PC-3 (cell line): Measurements from ENCODE around the gene AGPAT3. TPM values are rescaled to one million over a fixed set of nuclear protein-coding genes. Genes with fewer than 3 reads are reported as not detected.

Experiments
- ATAC-seq: fragments of 200-7000 bp; cut with Tn5 transposase; 2 replicates; pipeline ENCODE4 v1.9.1; 2020; ENCODE audit warnings: mild to moderate bottlenecking, moderate library complexity
- BruUV-seq: library from RNA; stranded (reverse); fragments of 400-500 nt; replicated peaks from 2 replicates; lab custom pipeline; 2021; lab: Mats Ljungman, UMichigan
- CTCF ChIA-PET: fragments of 300-600 bp; sonication (Branson Sonifier 250); formaldehyde crosslinking; loops from one replicate; lab custom pipeline; 2022; ENCODE audit warnings: antibody characterized with exemption; lab: Charles Lee
- POLR2A ChIA-PET: fragments of 300-600 bp; sonication (Branson Sonifier 250); formaldehyde crosslinking; loops from one replicate; lab custom pipeline; 2022; ENCODE audit warnings: antibody characterized with exemption; ENCODE audit not compliant: unreplicated experiment; lab: Charles Lee
- DNase-seq: peaks from one replicate; pipeline ENCODE4 v3.0.0-alpha.2; 2015
- H2AFZ ChIP-seq: fragments of 300-600 bp; sonication (generic); 2 replicates; pipeline ENCODE4 v1.6.0; 2016; ENCODE audit warnings: antibody characterized with exemption, low read length
- H3F3A ChIP-seq: fragments of 300-600 bp; sonication (generic); one replicate; pipeline ENCODE4 v1.6.0; 2017; ENCODE audit warnings: antibody characterized with exemption, low read length, control low read depth, mild to moderate bottlenecking; ENCODE audit not compliant: unreplicated experiment
- H3K27ac ChIP-seq: fragments of 300-600 bp; sonication (generic); 2 replicates; pipeline ENCODE4 v1.5.1; 2016; ENCODE audit warnings: mild to moderate bottlenecking, low read length
- H3K27me3 ChIP-seq: fragments of 300-600 bp; sonication (generic); 2 replicates; pipeline ENCODE4 v1.6.1; 2016; ENCODE audit warnings: low read length, mixed read lengths
- H3K36me3 ChIP-seq: fragments of 300-600 bp; sonication (generic); 2 replicates; pipeline ENCODE4 v1.6.1; 2016; ENCODE audit warnings: low read depth, mixed run types, low read length, mixed read lengths
- H3K4me1 ChIP-seq: fragments of 300-600 bp; sonication (generic); 2 replicates; pipeline ENCODE4 v1.5.1; 2016; ENCODE audit warnings: low read length; ENCODE audit not compliant: insufficient read depth
- H3K4me2 ChIP-seq: fragments of 300-600 bp; sonication (generic); 2 replicates; pipeline ENCODE4 v1.6.0; 2016; ENCODE audit warnings: low read length
- H3K4me3 ChIP-seq: fragments of 300-600 bp; sonication (generic); 2 replicates; pipeline ENCODE4 v1.5.1; 2016; ENCODE audit warnings: mild to moderate bottlenecking, low read length, mixed read lengths
- H3K79me2 ChIP-seq: fragments of 300-600 bp; sonication (generic); 2 replicates; pipeline ENCODE4 v1.6.1; 2017; ENCODE audit warnings: low read length, mixed read lengths
- H3K9ac ChIP-seq: fragments of 300-600 bp; sonication (generic); 2 replicates; pipeline ENCODE4 v1.6.0; 2016; ENCODE audit warnings: mild to moderate bottlenecking, low read length
- H3K9me2 ChIP-seq: fragments of 300-600 bp; sonication (generic); replicated peaks from 2 replicates; pipeline ENCODE4 v1.6.1; 2016; ENCODE audit warnings: mixed run types, low read length, mixed read lengths
- H3K9me3 ChIP-seq: fragments of 300-600 bp; sonication (generic); 2 replicates; pipeline ENCODE4 v1.6.1; 2016; ENCODE audit warnings: low read length, mixed read lengths
- H4K20me1 ChIP-seq: fragments of 300-600 bp; sonication (generic); 2 replicates; pipeline ENCODE4 v1.6.1; 2016; ENCODE audit warnings: low read length, mixed read lengths
- CTCF ChIP-seq: fragments of 300-600 bp; sonication (generic); conservative IDR thresholded peaks from 2 replicates; pipeline ENCODE4 v1.5.1; 2017; ENCODE audit warnings: antibody characterized with exemption, low read depth, mild to moderate bottlenecking, low read length
- EZH2 ChIP-seq: fragments of 300-600 bp; sonication (generic); IDR thresholded peaks from one replicate; pipeline ENCODE4 v1.6.1; 2017; ENCODE audit warnings: antibody characterized with exemption, mild to moderate bottlenecking, low read length; ENCODE audit not compliant: unreplicated experiment
- EZH2phosphoT487 ChIP-seq: fragments of 300-600 bp; sonication (generic); IDR thresholded peaks from 2 replicates; pipeline ENCODE4 v1.6.1; 2018; ENCODE audit warnings: mild to moderate bottlenecking, antibody characterized with exemption, low read length, borderline replicate concordance
- intact Hi-C: fragments of 100-400 bp; cut with micrococcal nuclease; formaldehyde crosslinking; loops from 2 replicates; pipeline ENCODE4 v1.9.0; 2023
- total RNA-seq: library from RNA; depleted of rRNA; stranded (reverse); fragments of >200 nt; gene quantifications from 2 replicates; pipeline ENCODE4 v1.2.3, GENCODE V29; 2014

Gene AGPAT3
- total RNA-seq, 1 experiment from 2014 or later, result 76.1 TPM

DNA sequence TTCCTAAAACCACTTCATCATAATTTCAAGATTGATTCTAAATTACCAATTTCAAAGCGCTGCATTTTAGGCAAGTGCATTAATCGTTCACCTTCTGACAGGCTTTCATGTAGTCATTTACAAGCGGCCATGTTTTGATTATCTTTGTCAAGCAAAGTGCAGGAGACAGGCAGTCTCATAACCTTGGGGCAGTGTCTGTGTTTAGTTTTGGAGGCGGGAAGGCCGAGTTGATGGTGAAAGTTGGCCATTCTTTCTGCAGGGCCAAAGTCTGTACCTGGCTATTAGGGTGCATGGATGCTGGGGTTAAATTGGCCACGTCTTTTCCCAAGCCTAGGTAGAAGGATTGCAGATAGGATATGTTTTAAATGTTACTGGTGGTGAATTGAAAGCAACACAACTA is 2.9 kb downstream of the AGPAT3 start:
- Histone ChIP-seq H3K27me3 (no peaks in the 10 kb centered on the region), H3K9me3 (no peaks in the 10 kb centered on the region), H3K4me3 (peak overlapping the region; percentile 17; the same call in 1 of the 2 replicates), H3K9ac (no peak overlapping the region), H3K27ac (peak overlapping the region; percentile 9), H4K20me1 (no peaks in the 10 kb centered on the region; the same call in 1 of the 2 replicates), H3K4me2 (peak overlapping the region; percentile 93), H3K4me1 (peaks cover 26% of the 10 kb centered on the region), H3K79me2 (peaks cover 73% of the 10 kb centered on the region), H3K9me2 (no peaks in the 10 kb centered on the region), H3F3A (no peaks in the 10 kb centered on the region), H3K36me3 (peaks cover 7% of the 10 kb centered on the region; the same call in 1 of the 2 replicates), H2AFZ (no peak overlapping the region)
- intact Hi-C loops, result loop anchor here (5.0 kb wide), 1 partner anchor 56 kb away; no protein-coding TSS in a partner anchor
- TF ChIP-seq EZH2 (no peak), EZH2phosphoT487 (no peak), CTCF (no peak)
- ATAC-seq (no peak), DNase-seq (no peak)
- CTCF ChIA-PET, result interaction anchor here (0.5 kb wide), 1 partner anchor 70 kb away, joined by 3 read pairs; no protein-coding TSS in a partner anchor
- POLR2A ChIA-PET, result no interaction called here
- BruUV-seq, result no TSS peak

GRCh38 chr21:43868461-43868860 is 3.4 kb downstream of the AGPAT3 start:
- ChIA-PET CTCF (interaction anchor here (0.5 to 0.6 kb wide), 3 partner anchors 27 to 73 kb away, joined by 3 to 5 read pairs (median 3); no protein-coding TSS in a partner anchor), POLR2A (no interaction called here)
- no peak overlapping the region for H2AFZ ChIP-seq
- peaks cover 7% of the 10 kb centered on the region; the same call in 1 of the 2 replicates for H3K36me3 ChIP-seq
- no peaks in the 10 kb centered on the region for H3K27me3 ChIP-seq
- H4K20me1 ChIP-seq, result no peaks in the 10 kb centered on the region; the same call in 1 of the 2 replicates
- intact Hi-C loops, result loop anchor here (5.0 kb wide), 1 partner anchor 56 kb away; no protein-coding TSS in a partner anchor
- H3K4me3 ChIP-seq, result peak overlapping the region; percentile 28; the same call in 1 of the 2 replicates
- TF ChIP-seq EZH2 (no peak), CTCF (no peak), EZH2phosphoT487 (no peak)
- H3K9ac ChIP-seq, result no peak overlapping the region
- H3K27ac ChIP-seq, result peak overlapping the region; percentile 9
- DNase-seq (peak; percentile 60), ATAC-seq (no peak)
- BruUV-seq, result no TSS peak
- H3K4me1 ChIP-seq, result peaks cover 26% of the 10 kb centered on the region
- no peaks in the 10 kb centered on the region for H3K9me2 ChIP-seq
- no peaks in the 10 kb centered on the region for H3K9me3 ChIP-seq
- peak overlapping the region; percentile 93 for H3K4me2 ChIP-seq
- no peaks in the 10 kb centered on the region for H3F3A ChIP-seq
- peaks cover 78% of the 10 kb centered on the region for H3K79me2 ChIP-seq
